ENCODE results near the gene CELSR3. TPM values are rescaled to one million over a fixed set of nuclear protein-coding genes. Genes with fewer than 3 reads are reported as not detected.

The CELSR3 gene
- total RNA-seq, 1 experiment from 2014 or later: 23.9 TPM

GRCh38 chr3:48637305-48637704 is 25.4 kb downstream of the CELSR3 start:
- no peak for DNase-seq
- Histone ChIP-seq H3K4me2 (ENCODE audit: insufficient read depth, insufficient read length, low read length) (no peak overlapping the region), H3K14ac (ENCODE audit: insufficient read depth, low read length) (no peak overlapping the region), H3K79me1 (ENCODE audit: insufficient read depth, low read depth, low read length, poor library complexity, severe bottlenecking) (no peaks in the 10 kb centered on the region), H3K18ac (ENCODE audit: insufficient read length, low read depth, low read length) (no peak overlapping the region), H3K4ac (ENCODE audit: low read depth, low read length) (no peak overlapping the region), H3K23ac (ENCODE audit: insufficient read length, low read depth, low read length) (no peak overlapping the region), H4K91ac (ENCODE audit: insufficient read length, low read depth, low read length) (no peak overlapping the region), H3K4me1 (ENCODE audit: insufficient read depth, low read length) (peaks cover 2% of the 10 kb centered on the region), H2BK15ac (ENCODE audit: low read depth, low read length) (no peak overlapping the region), H2BK120ac (ENCODE audit: low read depth, low read length, poor library complexity, severe bottlenecking) (no peak overlapping the region), H2BK5ac (ENCODE audit: insufficient read length, low read length) (no peak overlapping the region), H2AK5ac (ENCODE audit: insufficient read length, low read length) (no peak overlapping the region), H3K79me2 (ENCODE audit: insufficient read depth, low read length) (no peaks in the 10 kb centered on the region), H3T11ph (ENCODE audit: low read length) (no peak overlapping the region), H3K56ac (ENCODE audit: insufficient read length, low read depth, low read length) (no peak overlapping the region), H3K27ac (ENCODE audit: insufficient read length, low read depth, low read length) (no peak overlapping the region), H2BK12ac (ENCODE audit: insufficient read length, low read depth, low read length) (no peak overlapping the region), H3K9me3 (ENCODE audit: control insufficient read depth, low read depth, low read length) (no peaks in the 10 kb centered on the region), H4K5ac (ENCODE audit: insufficient read length, low read depth, low read length) (no peak overlapping the region), H3K23me2 (ENCODE audit: insufficient read length, low read depth, low read length, poor library complexity, severe bottlenecking) (peaks cover 6% of the 10 kb centered on the region), H4K20me1 (ENCODE audit: control insufficient read depth, insufficient read depth, insufficient read length) (peaks cover 2% of the 10 kb centered on the region), H3K9ac (ENCODE audit: extremely low read depth, insufficient read length, low read length) (no peak overlapping the region), H4K8ac (replicated peaks; ENCODE audit: insufficient read length, low read depth, low read length) (no peak overlapping the region), H3K27me3 (ENCODE audit: insufficient read depth, low read length) (no peaks in the 10 kb centered on the region), H2BK20ac (ENCODE audit: low read depth, low read length, poor library complexity, severe bottlenecking) (no peak overlapping the region), H2AFZ (ENCODE audit: low read length) (no peak overlapping the region)
- peak overlapping the region; percentile 86 to 93 (median 92); a peak in 5 of 7 replicates for H3K27ac Mint-ChIP-seq
- peaks cover 17 to 53% (median 52%) of the 10 kb centered on the region in 3 experiments; a peak in 6 of 7 replicates for H3K36me3 Mint-ChIP-seq (ENCODE audit: insufficient read depth in 1 of 3, low read depth in 3 of 3)
- no CpG with 5 or more reads among the region's 6 CpGs for WGBS (ENCODE audit: extremely low coverage, insufficient read length, low lambda C conversion rate)
- H3K4me3 Mint-ChIP-seq: peak overlapping the region; percentile 41 to 72; a peak in 4 of 5 replicates
- H3K9me3 Mint-ChIP-seq: no peaks in the 10 kb centered on the region
- no peak for TF ChIP-seq CTCF (conservative IDR thresholded peaks at IDR 0.05)
- peaks cover 28 to 31% of the 10 kb centered on the region in 2 experiments for H3K4me1 Mint-ChIP-seq
- H3K27me3 Mint-ChIP-seq (ENCODE audit: low read depth): no peaks in the 10 kb centered on the region; the same call in 1 of the 2 replicates

Data from H9 (cell line).